AG09319 (cell line): Measurements from ENCODE around the gene SGIP1.

Source experiments
- DNase-seq: peaks from one replicate; pipeline ENCODE4 v3.0.0-alpha.2; 2010; ENCODE audit warnings: low read depth; ENCODE audit errors: extremely low read depth
- CTCF ChIP-seq: IDR thresholded peaks from 2 replicates; pipeline ENCODE4 v1.5.1; 2011; ENCODE audit warnings: low read depth, mild to moderate bottlenecking, inconsistent platforms, low read length, moderate library complexity

SGIP1 gene

DNA sequence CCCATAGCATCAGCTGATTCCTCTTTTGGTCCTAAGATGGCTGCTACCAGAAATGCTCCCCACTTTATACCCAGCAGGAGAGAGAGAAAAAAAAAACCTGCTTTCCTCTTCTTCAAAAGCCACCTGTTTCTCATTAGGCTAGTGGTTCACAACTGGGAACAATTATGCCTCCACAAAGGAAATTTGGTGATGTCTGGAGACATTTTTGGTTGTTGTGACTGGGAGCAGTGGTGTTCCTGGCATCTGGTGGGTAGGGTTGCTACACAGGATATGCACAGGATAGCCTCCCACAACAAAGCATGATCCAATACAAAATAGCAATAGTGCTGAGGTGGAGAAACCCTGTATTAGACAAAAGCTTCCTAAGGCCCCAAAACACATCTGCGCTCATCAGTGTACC is 38.5 kb upstream of the SGIP1 start:
- peak; percentile 87 for DNase-seq
- TF ChIP-seq CTCF: no peak

DNA sequence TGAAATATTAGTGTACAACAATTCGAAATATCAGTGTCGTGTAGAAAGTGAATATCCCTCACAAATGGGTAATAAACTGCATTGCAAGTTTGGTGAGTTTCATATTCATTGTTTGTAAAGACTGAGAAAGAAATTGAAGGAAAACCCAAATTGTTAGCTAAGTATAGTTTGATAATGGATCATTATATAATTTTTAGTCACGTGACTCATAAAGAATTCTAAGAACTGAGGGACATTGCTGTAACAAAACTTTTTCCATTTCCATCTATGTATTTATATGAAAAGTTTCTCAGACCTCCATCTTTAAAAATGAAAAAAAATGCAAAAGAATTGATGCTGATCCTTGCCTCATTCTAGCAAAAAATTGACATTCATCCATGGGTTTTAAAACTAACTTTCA is 36.0 kb upstream of the SGIP1 start:
- TF ChIP-seq CTCF: no peak
- no peak for DNase-seq

GRCh38 chr1:66500301-66500700 is 33.7 kb upstream of the SGIP1 start:
- TF ChIP-seq CTCF: no peak
- DNase-seq: no peak

DNA sequence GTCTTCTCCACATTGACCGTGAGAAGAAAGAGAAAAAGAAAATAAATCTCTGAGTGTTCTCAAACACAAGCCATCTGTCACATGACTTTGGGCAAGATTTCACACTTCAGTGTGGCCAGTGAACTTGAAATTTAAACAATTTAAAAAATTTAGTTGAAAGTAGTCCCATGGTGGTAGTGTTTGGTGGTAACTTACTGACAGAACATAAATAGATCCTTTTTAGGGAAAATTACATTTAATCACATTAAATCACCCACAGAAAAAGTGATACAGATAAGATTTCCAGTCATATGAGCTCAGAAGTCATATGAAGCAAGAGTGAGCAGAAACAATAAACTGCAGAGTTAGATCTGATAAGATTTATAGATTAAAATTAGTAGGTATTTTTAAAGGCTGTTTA is 31.9 kb upstream of the SGIP1 start:
- no peak for DNase-seq
- no peak for TF ChIP-seq CTCF

DNA sequence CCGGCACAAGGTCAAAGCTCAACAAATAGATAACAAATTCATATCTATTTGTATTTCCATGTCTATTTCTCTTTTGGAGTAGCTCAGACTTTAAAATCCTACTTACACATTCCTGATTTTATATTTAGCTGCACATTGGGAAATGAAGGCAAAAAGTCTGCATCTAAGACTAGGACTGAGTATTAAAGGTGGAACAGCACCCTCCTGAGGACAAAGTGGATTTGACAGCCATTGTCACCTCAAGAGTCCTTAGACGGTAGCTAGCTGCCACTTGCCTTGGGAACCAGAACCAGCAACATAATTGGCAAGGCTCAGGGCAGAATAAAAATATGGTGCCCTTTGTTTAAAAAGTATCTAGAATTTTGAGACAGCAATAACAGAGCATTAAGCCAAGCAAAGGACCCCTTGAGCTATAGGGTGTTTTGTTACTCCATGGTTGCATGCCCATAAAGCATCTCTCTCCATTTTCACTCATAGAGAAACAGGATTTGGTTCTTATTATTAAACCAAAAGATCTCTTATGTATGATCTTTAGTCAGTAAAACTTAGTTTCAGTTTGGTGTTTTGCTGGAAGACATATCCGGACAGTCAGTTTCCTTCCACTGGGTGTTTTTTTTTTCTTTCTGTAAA is 30.0 kb upstream of the SGIP1 start:
- no peak for DNase-seq

GRCh38 chr1:66505671-66506392 is 28.1 kb upstream of the SGIP1 start:
- DNase-seq: no peak
- no peak for TF ChIP-seq CTCF

More for the DNA sequence above, 30.0 kb upstream of the SGIP1 start:
- TF ChIP-seq CTCF: peak; percentile 66

DNA sequence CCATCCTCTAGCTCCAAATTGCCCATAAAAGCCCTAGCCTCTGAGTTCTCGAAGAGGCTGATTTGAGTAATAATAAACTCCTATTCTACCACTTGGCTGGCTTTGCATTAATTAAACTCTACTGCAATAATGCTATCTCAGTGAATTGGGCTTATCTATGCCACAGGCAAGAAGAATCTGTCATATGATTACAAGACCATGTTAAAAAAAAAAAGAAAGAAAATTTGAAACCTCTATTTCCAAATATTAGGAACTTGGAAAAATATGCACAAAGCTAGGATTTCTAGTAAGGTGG is 27.6 kb upstream of the SGIP1 start:
- no peak for DNase-seq
- TF ChIP-seq CTCF: no peak
